GM12801 (cell line): ENCODE measurements around the gene NAE1.

Experiments used
- TF ChIP-seq, protein P1 (sequence below): IDR thresholded peaks from one replicate; pipeline ENCODE4 v1.5.1; 2011; ENCODE audit warnings: control low read depth; ENCODE audit not compliant: insufficient read length; ENCODE audit errors: extremely low read depth

Gene NAE1

DNA sequence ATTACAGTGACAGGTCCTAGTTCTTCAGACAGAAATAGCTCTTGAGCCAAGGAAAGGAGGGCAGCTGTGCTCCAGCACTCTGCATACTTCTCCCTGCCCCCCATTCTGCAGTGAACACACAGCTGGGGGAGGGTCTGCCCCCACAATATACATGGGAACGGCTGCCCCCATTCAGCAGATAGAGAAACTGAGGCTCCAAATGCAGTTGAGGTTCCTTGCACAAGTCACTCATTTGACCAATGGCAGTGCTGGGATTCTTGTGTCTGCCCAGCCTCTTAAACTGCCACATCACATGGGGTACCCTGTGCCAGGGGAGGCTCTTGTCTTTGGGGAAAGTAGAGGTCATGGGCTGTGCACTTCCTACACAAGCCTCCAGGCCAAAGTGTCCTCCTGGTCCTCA, 38.6 kb upstream of the NAE1 start:
- TF ChIP-seq, protein P1, sequence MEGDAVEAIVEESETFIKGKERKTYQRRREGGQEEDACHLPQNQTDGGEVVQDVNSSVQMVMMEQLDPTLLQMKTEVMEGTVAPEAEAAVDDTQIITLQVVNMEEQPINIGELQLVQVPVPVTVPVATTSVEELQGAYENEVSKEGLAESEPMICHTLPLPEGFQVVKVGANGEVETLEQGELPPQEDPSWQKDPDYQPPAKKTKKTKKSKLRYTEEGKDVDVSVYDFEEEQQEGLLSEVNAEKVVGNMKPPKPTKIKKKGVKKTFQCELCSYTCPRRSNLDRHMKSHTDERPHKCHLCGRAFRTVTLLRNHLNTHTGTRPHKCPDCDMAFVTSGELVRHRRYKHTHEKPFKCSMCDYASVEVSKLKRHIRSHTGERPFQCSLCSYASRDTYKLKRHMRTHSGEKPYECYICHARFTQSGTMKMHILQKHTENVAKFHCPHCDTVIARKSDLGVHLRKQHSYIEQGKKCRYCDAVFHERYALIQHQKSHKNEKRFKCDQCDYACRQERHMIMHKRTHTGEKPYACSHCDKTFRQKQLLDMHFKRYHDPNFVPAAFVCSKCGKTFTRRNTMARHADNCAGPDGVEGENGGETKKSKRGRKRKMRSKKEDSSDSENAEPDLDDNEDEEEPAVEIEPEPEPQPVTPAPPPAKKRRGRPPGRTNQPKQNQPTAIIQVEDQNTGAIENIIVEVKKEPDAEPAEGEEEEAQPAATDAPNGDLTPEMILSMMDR, result no peak

DNA sequence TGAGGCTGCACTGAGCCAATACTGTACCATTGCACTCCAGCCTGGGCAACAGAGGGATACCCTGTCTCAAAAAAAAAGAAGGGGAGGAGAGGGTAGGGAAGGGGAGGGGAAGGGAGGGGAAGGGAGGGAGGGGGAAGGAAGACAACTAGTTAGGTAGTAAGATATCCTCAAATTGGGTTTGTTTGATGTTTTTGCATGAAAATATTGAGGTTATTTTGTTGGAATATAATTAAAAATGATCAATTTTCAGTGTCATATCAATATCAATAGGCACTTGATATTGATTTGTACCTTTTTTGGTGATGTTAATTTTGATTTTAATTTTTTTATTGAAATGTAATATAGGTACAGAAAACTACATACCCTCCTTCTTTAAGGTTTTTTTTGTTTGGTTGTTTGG, 32.9 kb upstream of the NAE1 start:
- TF ChIP-seq, protein P1, result no peak

DNA sequence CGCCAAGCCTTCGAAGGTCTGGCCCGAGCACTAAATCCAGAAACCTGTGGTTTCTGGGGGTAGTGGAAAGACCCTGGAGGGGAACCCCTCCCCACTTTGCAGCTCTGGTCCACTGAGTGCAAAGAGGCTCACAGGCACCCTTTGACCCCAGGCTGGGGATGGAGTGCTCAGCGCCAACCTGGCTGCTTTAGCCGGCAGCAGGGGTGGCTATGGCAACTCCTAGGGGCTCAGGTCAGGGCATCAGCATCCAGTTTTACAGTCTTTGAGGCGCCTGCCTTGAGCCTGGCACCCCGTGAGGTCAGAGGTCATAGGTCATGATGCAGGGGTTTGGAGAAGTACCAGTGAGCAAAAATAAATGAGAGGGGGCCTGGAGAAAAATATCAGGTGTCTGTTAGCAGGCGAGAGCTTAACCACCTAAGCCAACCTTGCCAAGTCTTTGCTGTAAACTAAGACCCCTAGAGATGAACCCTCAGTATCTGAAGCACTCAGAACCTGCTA, 31.3 kb upstream of the NAE1 start:
- TF ChIP-seq, protein P1, result no peak

DNA sequence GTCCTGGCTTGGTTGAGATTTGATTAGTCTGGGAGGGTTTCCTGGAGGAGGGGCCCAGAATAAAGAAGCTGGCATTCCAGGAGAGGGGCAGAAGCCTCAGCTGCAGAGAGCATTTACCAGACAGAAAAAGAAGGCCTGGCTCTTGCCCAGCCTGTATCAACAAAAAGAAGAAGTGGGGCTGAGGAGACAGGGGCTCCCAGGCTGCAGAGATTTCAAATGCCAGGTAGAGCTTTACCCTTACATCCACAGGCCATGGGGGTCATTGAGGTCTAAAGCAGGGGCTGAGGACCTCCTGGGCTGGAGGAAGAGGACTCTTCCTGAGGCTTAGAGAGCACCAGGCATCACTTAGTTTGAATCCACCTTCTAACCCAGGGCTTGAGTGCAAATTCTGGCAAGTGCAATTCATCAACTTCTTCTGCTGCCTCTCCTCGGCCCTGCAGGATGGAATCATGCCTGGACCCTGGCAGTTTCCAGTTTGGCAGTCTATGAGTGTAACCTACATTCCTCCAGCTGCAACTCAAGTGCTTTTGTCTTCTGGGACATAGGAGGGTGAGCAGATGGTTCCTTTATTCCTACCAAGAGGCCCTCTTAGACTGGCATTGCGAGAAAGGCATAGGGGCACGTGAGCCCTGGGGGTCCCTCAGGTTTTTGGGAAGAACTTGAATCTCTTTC, 28.8 kb upstream of the NAE1 start:
- TF ChIP-seq, protein P1, result no peak

DNA sequence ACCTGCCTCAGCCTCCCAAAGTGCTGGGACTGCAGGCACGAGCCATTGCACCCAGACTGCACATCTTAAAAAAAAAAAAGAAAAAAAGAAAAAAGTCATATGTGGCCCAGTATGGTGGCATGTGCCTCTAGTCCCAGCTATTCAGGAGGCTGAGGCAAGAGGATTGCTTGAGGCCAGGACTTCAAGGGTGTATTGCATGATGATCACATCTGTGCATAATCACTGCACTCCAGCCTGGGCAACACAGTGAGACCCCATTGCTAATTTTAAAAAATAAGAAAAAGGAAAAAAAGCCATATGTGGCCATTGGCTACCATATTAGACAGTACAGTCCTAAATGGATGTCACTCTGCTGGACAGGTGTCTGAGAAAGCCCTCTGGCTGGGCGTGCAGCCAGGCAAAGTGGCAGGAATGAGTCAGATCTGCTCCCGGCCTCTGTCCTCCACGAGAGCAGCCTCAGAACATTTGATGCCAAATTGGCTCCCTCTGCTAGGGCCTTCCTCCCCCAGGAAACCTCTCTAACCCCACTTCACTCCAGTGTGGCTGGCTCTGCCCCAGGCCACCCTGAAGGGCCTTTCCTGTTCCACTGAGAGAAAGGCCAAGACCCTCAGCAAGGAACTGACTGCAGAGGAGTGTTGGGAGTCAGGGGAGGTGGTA, 28.1 kb upstream of the NAE1 start:
- TF ChIP-seq, protein P1, result no peak

DNA sequence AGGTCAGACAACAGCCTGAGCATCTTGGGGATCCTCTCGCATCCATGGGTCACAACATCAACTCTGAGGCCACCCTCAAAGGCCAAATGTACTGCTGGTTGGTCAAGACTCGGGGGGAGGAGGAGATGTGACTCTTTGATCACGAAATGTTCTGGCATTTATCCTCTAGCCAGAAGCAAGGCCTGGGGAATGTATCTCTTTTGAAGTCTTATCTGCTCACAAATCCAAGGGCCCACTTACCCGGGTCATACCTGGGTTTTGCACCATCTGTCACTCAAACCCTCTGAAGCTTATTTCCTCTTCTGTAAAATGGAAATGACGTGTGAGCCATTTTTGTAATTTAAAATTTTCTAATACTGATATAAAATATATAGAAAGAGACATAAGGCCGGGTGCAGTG, 26.7 kb upstream of the NAE1 start:
- TF ChIP-seq, protein P1, result no peak

DNA sequence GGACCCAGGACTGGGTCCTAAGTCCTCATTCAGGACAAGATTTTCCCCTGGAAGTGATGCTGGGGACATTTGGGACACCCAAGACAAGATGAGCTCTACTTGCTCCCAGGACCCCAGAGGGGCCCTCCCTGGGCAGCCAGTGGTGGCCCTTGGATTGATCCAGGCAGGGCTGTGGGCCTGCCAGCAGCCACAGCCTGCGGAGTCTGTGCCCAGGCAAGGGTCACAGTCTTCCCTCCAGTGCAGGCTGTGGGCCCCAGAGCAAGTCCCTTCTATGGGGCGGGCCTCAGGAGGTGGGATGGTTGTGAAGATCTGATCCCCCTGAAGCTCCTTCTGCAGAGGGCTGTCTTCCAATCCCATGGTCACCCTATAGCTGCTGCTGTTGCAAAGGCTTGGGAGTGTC, 26.0 kb upstream of the NAE1 start:
- TF ChIP-seq, protein P1, result no peak
